ENCODE measurements around the gene ATP2C1. TPM values are rescaled to one million over a fixed set of nuclear protein-coding genes. Genes with fewer than 3 reads are reported as not detected.
"Not testable (repeated sequence)": the region's sequence is repeated elsewhere in the genome, so short reads cannot be mapped to it uniquely, and the experiment has no call there.

ATP2C1 gene
- total and polyA plus RNA-seq, 4 donors = 82.5 to 171 (median 136) TPM

- Histone ChIP-seq H3K36me3 (ENCODE audit: control insufficient read depth, insufficient read depth, low read length) (no peaks in the 10 kb centered on the region), H3K4me1 (ENCODE audit: control insufficient read depth, insufficient read depth, low read length) (no peaks in the 10 kb centered on the region), H3K27me3 (ENCODE audit: control insufficient read depth, insufficient read depth, low read length) (no peaks in the 10 kb centered on the region), H3K9me3 (ENCODE audit: control insufficient read depth, insufficient read depth, low read length) (no peaks in the 10 kb centered on the region), H3K4me3 (ENCODE audit: low read depth, low read length) (no peak overlapping the region), H3K27ac (ENCODE audit: low read depth, low read length) (no peak overlapping the region)
- WGBS (ENCODE audit: insufficient coverage) = 92% methylated on average over 4 of the region's 4 CpGs
- no peak for DNase-seq (ENCODE audit: low read depth in 4 of 6, low spot score in 6 of 6)
Observed at GRCh38 chr3:130857336-130858026, 36.4 kb upstream of the ATP2C1 start.

DNA sequence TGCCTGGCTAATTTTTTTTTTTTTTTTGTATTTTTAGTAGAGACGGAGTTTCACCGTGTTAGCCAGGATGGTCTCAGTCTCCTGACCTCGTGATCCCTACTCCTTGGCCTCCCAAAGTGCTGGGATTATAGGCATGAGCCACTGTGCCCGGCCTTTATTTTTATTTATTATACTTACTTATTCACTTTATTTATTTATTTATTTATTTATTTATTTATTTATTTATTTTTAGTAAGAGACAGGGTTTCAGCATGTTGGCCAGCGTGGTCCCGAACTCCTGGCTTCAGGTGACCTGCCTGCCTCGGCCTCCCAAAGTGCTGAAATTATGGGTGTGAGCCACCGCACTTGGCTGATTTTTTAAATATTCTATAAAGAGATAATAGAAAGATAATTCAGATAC lies 31.8 kb upstream of the ATP2C1 start:
- not testable (repeated sequence) for H3K9me3 ChIP-seq (ENCODE audit: control insufficient read depth, insufficient read depth, low read length); H3K4me3 ChIP-seq (ENCODE audit: low read depth, low read length); H3K27ac ChIP-seq (ENCODE audit: low read depth, low read length); H3K36me3 ChIP-seq (ENCODE audit: control insufficient read depth, insufficient read depth, low read length); H3K4me1 ChIP-seq (ENCODE audit: control insufficient read depth, insufficient read depth, low read length); H3K27me3 ChIP-seq (ENCODE audit: control insufficient read depth, insufficient read depth, low read length); DNase-seq (ENCODE audit: low read depth in 4 of 6, low spot score in 6 of 6)
- no CpG with 5 or more reads among the region's 8 CpGs for WGBS (ENCODE audit: insufficient coverage)

DNA sequence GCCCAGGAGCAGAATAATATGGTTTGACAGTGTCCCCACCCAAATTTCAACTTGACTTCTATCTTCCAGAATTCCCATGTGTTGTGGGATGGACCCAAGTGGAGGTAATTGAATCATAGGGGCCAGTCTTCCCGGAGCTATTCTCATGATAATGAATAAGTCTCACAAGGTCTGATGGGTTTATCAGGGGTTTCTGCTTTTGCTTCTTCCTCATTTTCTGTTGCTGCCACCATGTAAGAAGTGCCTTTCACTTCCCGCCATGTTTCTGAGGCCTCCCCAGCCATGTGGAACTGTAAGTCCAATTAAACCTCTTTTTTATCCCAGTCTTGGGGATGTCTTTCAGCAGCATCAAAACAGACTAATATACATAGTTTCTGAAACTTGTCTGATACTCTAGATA lies 28.4 kb upstream of the ATP2C1 start:
- WGBS (ENCODE audit: insufficient coverage) = 80% methylated on average over 1 of the region's 2 CpGs
- Histone ChIP-seq H3K36me3 (ENCODE audit: control insufficient read depth, insufficient read depth, low read length) (no peaks in the 10 kb centered on the region), H3K4me3 (ENCODE audit: low read depth, low read length) (no peak overlapping the region), H3K27ac (ENCODE audit: low read depth, low read length) (no peak overlapping the region), H3K9me3 (ENCODE audit: control insufficient read depth, insufficient read depth, low read length) (no peaks in the 10 kb centered on the region), H3K27me3 (ENCODE audit: control insufficient read depth, insufficient read depth, low read length) (no peaks in the 10 kb centered on the region), H3K4me1 (ENCODE audit: control insufficient read depth, insufficient read depth, low read length) (no peaks in the 10 kb centered on the region)
- DNase-seq (ENCODE audit: low read depth in 4 of 6, low spot score in 6 of 6) = no peak

GRCh38 chr3:130866327-130866726 lies 27.6 kb upstream of the ATP2C1 start:
- no peak for DNase-seq (ENCODE audit: low read depth in 4 of 6, low spot score in 6 of 6)
- Histone ChIP-seq H3K27ac (ENCODE audit: low read depth, low read length) (no peak overlapping the region), H3K36me3 (ENCODE audit: control insufficient read depth, insufficient read depth, low read length) (no peaks in the 10 kb centered on the region), H3K4me3 (ENCODE audit: low read depth, low read length) (no peak overlapping the region), H3K4me1 (ENCODE audit: control insufficient read depth, insufficient read depth, low read length) (no peaks in the 10 kb centered on the region), H3K9me3 (ENCODE audit: control insufficient read depth, insufficient read depth, low read length) (no peaks in the 10 kb centered on the region), H3K27me3 (ENCODE audit: control insufficient read depth, insufficient read depth, low read length) (no peaks in the 10 kb centered on the region)

DNA sequence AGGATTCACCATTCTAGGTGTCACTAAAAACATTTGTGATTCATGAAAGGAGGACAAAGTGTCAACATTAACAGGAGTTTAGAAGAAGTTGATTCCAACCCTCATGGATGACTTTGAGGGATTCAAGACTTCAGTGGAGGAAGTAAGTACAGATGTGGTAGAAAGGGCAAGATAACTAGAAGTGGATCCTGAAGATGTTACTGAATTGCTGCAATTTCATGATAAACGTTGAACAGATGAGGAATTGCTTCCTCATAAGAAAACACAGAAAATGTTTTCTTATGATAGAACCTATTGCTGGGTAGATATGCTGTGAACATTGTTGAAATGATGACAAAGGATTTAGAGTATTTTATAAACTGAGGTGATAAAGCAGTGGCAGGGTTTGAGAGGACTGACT lies 23.5 kb upstream of the ATP2C1 start:
- no peak overlapping the region for H3K27ac ChIP-seq (ENCODE audit: low read depth, low read length)
- no peaks in the 10 kb centered on the region for H3K36me3 ChIP-seq (ENCODE audit: control insufficient read depth, insufficient read depth, low read length)
- no CpG with 5 or more reads among the region's 1 CpG for WGBS (ENCODE audit: insufficient coverage)
- H3K4me1 ChIP-seq (ENCODE audit: control insufficient read depth, insufficient read depth, low read length) = no peaks in the 10 kb centered on the region
- DNase-seq (ENCODE audit: low read depth in 4 of 6, low spot score in 6 of 6) = no peak
- H3K27me3 ChIP-seq (ENCODE audit: control insufficient read depth, insufficient read depth, low read length) = no peaks in the 10 kb centered on the region
- H3K9me3 ChIP-seq (ENCODE audit: control insufficient read depth, insufficient read depth, low read length) = no peaks in the 10 kb centered on the region
- no peak overlapping the region for H3K4me3 ChIP-seq (ENCODE audit: low read depth, low read length)

DNA sequence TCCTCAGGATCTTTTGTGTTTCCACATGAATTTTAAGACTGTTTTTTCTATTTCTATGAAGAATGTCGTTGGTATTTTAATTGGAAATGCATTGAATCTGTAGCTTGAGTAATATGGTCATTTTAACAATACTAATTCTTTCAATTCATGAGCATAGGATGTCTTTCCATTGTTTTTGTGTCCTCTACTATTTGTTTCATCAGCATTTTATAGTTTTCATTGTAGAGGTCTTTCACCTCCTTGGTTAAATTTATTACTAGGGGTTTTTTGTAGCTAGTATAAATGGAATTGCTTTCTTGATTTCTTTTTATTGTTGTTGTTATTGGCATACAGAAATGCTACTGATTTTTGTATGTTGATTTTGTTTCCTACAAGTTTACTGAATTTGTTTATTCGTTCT lies 17.3 kb upstream of the ATP2C1 start:
- WGBS (ENCODE audit: insufficient coverage) = no CpG with 5 or more reads among the region's 2 CpGs
- peaks cover 3% of the 10 kb centered on the region for H3K9me3 ChIP-seq (ENCODE audit: control insufficient read depth, insufficient read depth, low read length)
- H3K36me3 ChIP-seq (ENCODE audit: control insufficient read depth, insufficient read depth, low read length) = no peaks in the 10 kb centered on the region
- H3K27ac ChIP-seq (ENCODE audit: low read depth, low read length) = no peak overlapping the region
- H3K4me1 ChIP-seq (ENCODE audit: control insufficient read depth, insufficient read depth, low read length) = no peaks in the 10 kb centered on the region
- H3K4me3 ChIP-seq (ENCODE audit: low read depth, low read length) = no peak overlapping the region
- DNase-seq (ENCODE audit: low read depth in 4 of 6, low spot score in 6 of 6) = no peak
- H3K27me3 ChIP-seq (ENCODE audit: control insufficient read depth, insufficient read depth, low read length) = no peaks in the 10 kb centered on the region

- Histone ChIP-seq H3K4me3 (ENCODE audit: low read depth, low read length) (no peak overlapping the region), H3K27ac (ENCODE audit: low read depth, low read length) (no peak overlapping the region)
- DNase-seq (ENCODE audit: low read depth in 4 of 6, low spot score in 6 of 6) = no peak
Observed at GRCh38 chr3:130878464-130878863, 15.4 kb upstream of the ATP2C1 start.

GRCh38 chr3:130889416-130889946 lies 4.4 kb upstream of the ATP2C1 start:
- Histone ChIP-seq H3K27ac (ENCODE audit: low read depth, low read length) (no peak overlapping the region), H3K36me3 (ENCODE audit: control insufficient read depth, insufficient read depth, low read length) (no peaks in the 10 kb centered on the region), H3K9me3 (ENCODE audit: control insufficient read depth, insufficient read depth, low read length) (no peaks in the 10 kb centered on the region), H3K4me1 (ENCODE audit: control insufficient read depth, insufficient read depth, low read length) (no peaks in the 10 kb centered on the region), H3K27me3 (ENCODE audit: control insufficient read depth, insufficient read depth, low read length) (no peaks in the 10 kb centered on the region), H3K4me3 (ENCODE audit: low read depth, low read length) (no peak overlapping the region)
- no peak for DNase-seq (ENCODE audit: low read depth in 4 of 6, low spot score in 6 of 6)
- no CpG with 5 or more reads among the region's 1 CpG for WGBS (ENCODE audit: insufficient coverage)

More at GRCh38 chr3:130878464-130878863, 15.4 kb upstream of the ATP2C1 start:
- peaks cover 3% of the 10 kb centered on the region for H3K9me3 ChIP-seq (ENCODE audit: control insufficient read depth, insufficient read depth, low read length)
- H3K4me1 ChIP-seq (ENCODE audit: control insufficient read depth, insufficient read depth, low read length) = no peaks in the 10 kb centered on the region
- no peaks in the 10 kb centered on the region for H3K27me3 ChIP-seq (ENCODE audit: control insufficient read depth, insufficient read depth, low read length)
- H3K36me3 ChIP-seq (ENCODE audit: control insufficient read depth, insufficient read depth, low read length) = no peaks in the 10 kb centered on the region

- Histone ChIP-seq H3K36me3 (ENCODE audit: control insufficient read depth, insufficient read depth, low read length) (no peaks in the 10 kb centered on the region), H3K27me3 (ENCODE audit: control insufficient read depth, insufficient read depth, low read length) (no peaks in the 10 kb centered on the region), H3K27ac (ENCODE audit: low read depth, low read length) (peak overlapping the region; percentile 99), H3K9me3 (ENCODE audit: control insufficient read depth, insufficient read depth, low read length) (no peaks in the 10 kb centered on the region), H3K4me1 (ENCODE audit: control insufficient read depth, insufficient read depth, low read length) (no peaks in the 10 kb centered on the region), H3K4me3 (ENCODE audit: low read depth, low read length) (peak overlapping the region; percentile 99)
- WGBS (ENCODE audit: insufficient coverage) = 0% methylated on average over 5 of the region's 14 CpGs
- DNase-seq (ENCODE audit: low read depth in 4 of 6, low spot score in 6 of 6) = peak; percentile 77 to 96 (median 88)
Observed at GRCh38 chr3:130892759-130893375, 1.0 kb upstream of the ATP2C1 start.

Data from spinal cord (tissue), 10 donors.